WI38 (cell line): Measurements from ENCODE around the gene LRP1B.

Experiments used
- H3K4me3 ChIP-seq: 2 replicates; pipeline ENCODE4 v1.5.1; 2011; ENCODE audit warnings: low read depth, mild to moderate bottlenecking, control low read depth, low read length
- TF ChIP-seq, protein P1 (sequence below): IDR thresholded peaks from 2 replicates; pipeline ENCODE4 v1.5.1; 2012; ENCODE audit warnings: low read depth, mild to moderate bottlenecking, control low read depth, low read length

Gene LRP1B

DNA sequence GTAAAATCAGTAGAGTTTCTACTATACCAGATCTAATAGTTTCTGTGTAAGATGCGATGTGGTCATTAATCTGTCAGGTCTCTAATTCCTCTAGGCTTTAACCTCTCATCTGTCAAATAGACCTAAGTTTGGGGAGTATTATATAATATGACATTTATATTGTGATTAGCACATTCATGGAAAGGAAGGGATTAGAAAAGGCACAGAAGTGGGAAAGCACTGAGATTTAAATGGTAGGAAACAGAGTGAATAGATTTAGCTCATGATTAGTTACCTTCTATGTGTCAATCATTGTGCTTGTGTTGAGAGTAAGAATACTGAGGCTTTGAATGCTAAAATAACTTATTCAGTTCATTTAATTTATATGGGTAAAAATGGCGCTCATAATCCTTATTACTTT lies 118.0 kb downstream of the LRP1B start:
- no peak overlapping the region for H3K4me3 ChIP-seq
- TF ChIP-seq, protein P1, sequence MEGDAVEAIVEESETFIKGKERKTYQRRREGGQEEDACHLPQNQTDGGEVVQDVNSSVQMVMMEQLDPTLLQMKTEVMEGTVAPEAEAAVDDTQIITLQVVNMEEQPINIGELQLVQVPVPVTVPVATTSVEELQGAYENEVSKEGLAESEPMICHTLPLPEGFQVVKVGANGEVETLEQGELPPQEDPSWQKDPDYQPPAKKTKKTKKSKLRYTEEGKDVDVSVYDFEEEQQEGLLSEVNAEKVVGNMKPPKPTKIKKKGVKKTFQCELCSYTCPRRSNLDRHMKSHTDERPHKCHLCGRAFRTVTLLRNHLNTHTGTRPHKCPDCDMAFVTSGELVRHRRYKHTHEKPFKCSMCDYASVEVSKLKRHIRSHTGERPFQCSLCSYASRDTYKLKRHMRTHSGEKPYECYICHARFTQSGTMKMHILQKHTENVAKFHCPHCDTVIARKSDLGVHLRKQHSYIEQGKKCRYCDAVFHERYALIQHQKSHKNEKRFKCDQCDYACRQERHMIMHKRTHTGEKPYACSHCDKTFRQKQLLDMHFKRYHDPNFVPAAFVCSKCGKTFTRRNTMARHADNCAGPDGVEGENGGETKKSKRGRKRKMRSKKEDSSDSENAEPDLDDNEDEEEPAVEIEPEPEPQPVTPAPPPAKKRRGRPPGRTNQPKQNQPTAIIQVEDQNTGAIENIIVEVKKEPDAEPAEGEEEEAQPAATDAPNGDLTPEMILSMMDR = no peak

DNA sequence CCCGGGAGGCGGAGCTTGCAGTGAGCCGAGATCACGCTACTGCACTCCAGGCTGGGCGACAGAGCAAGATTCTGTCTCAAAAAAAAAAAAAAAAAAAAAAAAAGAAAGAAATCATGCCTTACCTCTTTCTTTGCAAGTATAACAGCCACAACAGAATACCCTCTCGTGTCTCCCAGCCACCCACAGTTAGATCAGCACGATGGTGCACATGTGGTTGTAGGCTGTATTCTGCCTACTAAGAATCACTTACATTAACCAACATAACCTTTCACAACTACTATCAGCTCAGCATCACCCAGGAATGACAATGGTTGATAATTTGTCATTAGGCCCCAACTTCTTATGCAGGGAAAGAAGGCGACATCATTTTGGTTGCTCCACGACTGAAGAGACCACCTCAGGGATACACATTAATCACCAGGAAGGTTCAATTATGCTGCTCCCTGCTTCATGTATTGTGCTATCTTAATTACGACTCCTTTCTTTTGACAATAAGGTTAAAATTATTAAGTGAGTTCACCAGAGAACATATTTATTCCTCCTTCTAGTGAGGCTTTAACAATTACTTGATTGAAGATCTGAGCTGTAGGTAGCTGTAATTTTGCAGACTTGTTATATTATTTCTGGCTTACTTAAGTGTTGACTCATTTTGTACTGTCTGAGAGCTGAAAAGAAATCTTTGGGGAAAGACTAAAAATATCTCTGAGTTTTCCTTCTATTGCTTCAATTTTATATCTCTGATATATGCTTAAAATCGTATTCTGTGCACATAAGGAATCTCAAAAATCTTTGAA lies 120.1 kb downstream of the LRP1B start:
- TF ChIP-seq, protein P1 = no peak
- no peak overlapping the region for H3K4me3 ChIP-seq

DNA sequence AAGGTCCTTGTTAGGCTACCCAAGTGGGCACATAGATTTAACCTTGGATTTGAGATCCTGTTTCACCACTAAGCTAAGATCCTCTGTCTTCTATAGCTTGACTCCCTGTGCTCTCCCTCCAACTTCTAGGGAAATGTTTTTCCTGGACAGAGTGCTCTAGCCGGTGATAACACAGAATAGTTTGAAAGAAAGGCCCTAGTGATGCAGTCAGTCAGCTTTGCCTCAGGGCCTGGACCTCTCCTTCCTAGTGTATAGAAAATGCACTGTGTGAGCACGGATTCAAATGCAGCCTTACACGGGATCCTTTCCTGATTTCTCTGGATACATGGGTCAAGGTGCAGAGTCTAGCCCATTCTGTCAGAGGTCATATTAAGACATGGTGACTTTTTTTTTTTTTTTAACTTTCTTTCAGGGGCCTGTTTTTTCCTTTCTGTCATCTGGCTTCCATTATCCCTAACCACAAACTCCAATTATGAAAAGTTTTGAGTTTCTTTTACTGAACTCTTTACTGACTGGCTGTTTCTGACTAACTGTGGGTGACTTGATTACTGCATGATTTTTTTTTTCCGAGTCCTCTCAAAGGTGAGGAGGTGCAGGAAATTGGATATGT lies 122.6 kb downstream of the LRP1B start:
- TF ChIP-seq, protein P1 = no peak
- H3K4me3 ChIP-seq = no peak overlapping the region

DNA sequence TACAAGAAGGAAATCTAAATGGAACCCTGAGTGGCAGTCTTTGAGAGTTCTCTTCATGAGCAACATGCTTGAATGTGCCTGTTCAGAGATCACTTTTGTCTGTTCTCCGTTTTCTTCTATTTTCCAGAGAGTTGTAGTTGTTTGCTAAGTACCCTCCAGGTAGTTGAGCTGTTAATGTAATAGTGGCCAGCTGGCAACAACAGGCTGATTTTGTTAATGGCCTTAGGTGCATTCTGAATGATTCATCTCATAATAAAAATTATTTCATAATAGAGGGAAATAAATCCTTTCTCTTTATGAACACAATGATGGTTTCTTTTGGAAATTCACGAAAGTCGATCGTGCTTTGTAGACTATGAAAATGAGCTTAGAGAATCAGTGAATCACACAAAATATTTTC lies 136.8 kb downstream of the LRP1B start:
- no peak overlapping the region for H3K4me3 ChIP-seq
- TF ChIP-seq, protein P1 = no peak

DNA sequence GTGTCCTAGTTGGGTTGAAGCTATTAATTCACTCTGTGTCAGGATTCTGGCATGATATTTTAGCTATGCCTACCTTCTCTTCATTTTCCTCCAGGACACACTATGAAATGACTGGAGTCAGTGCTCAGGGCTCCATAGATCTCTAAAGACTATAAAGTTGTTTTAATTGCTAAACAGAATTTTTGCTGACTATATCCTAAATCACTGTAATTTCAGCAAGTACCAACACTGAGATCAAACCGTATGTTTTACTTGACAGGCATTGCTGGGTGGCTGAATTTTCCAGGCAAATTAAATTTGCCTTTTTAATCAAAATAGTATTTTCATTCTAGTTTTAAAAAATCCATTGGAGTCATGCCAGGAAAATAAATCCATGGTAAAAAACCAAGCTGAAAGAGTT lies 138.1 kb downstream of the LRP1B start:
- TF ChIP-seq, protein P1 = no peak
- H3K4me3 ChIP-seq = no peak overlapping the region

DNA sequence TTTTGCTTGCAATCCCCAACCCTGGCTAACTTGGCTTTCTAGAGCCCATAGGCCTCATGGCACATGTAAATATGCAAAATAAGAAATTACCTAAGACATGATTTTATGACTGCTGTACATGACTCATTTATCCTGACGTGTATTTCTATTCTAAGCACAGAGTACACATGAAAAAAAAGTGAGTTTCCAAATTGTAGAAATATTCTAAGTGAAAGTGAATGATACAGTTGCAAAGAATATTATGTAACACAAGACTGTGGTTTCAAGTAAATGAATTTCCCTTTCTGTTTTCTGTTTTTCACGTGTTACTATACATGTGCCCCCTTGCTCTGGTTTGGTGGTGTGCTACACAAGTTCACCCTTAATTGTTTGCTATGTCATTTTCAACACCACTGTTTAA lies 162.4 kb downstream of the LRP1B start:
- H3K4me3 ChIP-seq = no peak overlapping the region
- TF ChIP-seq, protein P1 = no peak

DNA sequence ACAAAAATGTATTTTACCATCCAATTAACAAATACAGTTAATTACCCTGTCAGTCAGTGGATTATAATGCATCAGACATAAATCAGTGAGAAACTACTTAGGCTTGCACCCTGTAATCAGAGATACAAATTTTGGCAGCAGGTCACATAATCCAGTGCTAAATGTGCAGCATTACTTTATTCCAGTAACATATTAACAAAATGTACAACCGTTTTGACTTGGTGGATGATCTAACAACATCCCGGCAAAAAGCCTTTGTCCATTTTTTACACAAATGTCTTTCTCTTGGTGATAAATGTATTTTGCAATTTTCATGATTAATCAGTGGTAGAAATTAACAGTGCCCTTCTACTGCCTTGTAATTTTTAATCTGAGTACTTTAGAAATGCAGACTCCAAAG lies 162.8 kb downstream of the LRP1B start:
- TF ChIP-seq, protein P1 = no peak
- H3K4me3 ChIP-seq = no peak overlapping the region
